ENCODE results near the gene EXOC3L4.
A peak's percentile ranks its signal among the peaks of the same experiment; 100 is the strongest.

The EXOC3L4 gene

GRCh38 chr14:103091041-103091882 is 3.3 kb upstream of the EXOC3L4 start:
- DNase-seq (ENCODE audit: low read depth) = peak; percentile 61

GRCh38 chr14:103091883-103092222 is 2.7 kb upstream of the EXOC3L4 start:
- no peak for DNase-seq (ENCODE audit: low read depth)

GRCh38 chr14:103093856-103094405 is 594 bp upstream of the EXOC3L4 start:
- no peak for DNase-seq (ENCODE audit: low read depth)

GRCh38 chr14:103095210-103095778 is 769 bp downstream of the EXOC3L4 start:
- no peak for DNase-seq (ENCODE audit: low read depth)

GRCh38 chr14:103096387-103096786 is 1.9 kb downstream of the EXOC3L4 start:
- no peak for DNase-seq (ENCODE audit: low read depth)

- no peak for DNase-seq (ENCODE audit: low read depth)
These were observed 2.9 kb downstream of the EXOC3L4 start for GRCh38 chr14:103097244-103097993.

- DNase-seq (ENCODE audit: low read depth) = no peak
These were observed 3.8 kb downstream of the EXOC3L4 start for GRCh38 chr14:103097994-103098957.

- no peak for DNase-seq (ENCODE audit: low read depth)
These were observed 4.7 kb downstream of the EXOC3L4 start for GRCh38 chr14:103099081-103099732.

- no peak for DNase-seq (ENCODE audit: low read depth)
These were observed 5.3 kb downstream of the EXOC3L4 start for GRCh38 chr14:103099733-103100280.

- no peak for DNase-seq (ENCODE audit: low read depth)
These were observed 6.0 kb downstream of the EXOC3L4 start for GRCh38 chr14:103100281-103101121.

- no peak for DNase-seq (ENCODE audit: low read depth)
These were observed 6.9 kb downstream of the EXOC3L4 start for GRCh38 chr14:103101257-103101962.

- no peak for DNase-seq (ENCODE audit: low read depth)
These were observed 7.6 kb downstream of the EXOC3L4 start for GRCh38 chr14:103101963-103102688.

GRCh38 chr14:103102689-103103260 is 8.2 kb downstream of the EXOC3L4 start:
- no peak for DNase-seq (ENCODE audit: low read depth)

- no peak for DNase-seq (ENCODE audit: low read depth)
These were observed 9.2 kb downstream of the EXOC3L4 start for GRCh38 chr14:103103461-103104388.

- DNase-seq (ENCODE audit: low read depth) = no peak
These were observed 9.8 kb downstream of the EXOC3L4 start for GRCh38 chr14:103104389-103104653.

GRCh38 chr14:103104654-103105452 is 10.3 kb downstream of the EXOC3L4 start:
- DNase-seq (ENCODE audit: low read depth) = peak; percentile 75

All from stimulated activated CD8-positive, alpha-beta memory T cell treated with anti-CD3 and anti-CD28 coated beads, Interleukin-15, amount 100 ng/mL, for 24 hours (primary cell).